GM19467 (cell line): ENCODE data around the gene PTPRR.
"Not testable (repeated sequence)": the region's sequence is repeated elsewhere in the genome, so short reads cannot be mapped to it uniquely, and the experiment has no call there.

Source experiments
- ATAC-seq: cut with Tn5 transposase; IDR thresholded peaks from one replicate; pipeline ENCODE4 v1.9.1; 2021; ENCODE audit warnings: mild to moderate bottlenecking, moderate library complexity; ENCODE audit not compliant: unreplicated experiment

The PTPRR gene

DNA sequence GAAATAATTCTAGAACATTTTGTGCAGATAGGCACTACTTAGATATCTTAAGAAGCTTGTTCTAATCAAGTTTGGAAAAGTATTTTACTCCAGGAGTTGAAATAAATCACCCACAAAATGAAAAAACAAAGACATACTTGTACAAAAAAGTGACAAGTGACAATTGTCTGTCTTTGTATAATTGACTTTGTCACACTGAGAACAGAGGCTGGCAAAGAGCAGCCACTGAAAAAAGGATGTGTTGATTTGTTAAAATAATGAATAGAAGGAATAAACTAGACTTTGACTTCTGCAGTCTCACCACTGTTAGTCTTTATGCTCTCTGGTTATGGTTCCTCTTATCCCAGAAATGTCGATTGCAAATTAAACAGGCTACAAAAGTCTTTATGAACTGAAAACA lies 77.6 kb downstream of the PTPRR start:
- no peak for ATAC-seq

DNA sequence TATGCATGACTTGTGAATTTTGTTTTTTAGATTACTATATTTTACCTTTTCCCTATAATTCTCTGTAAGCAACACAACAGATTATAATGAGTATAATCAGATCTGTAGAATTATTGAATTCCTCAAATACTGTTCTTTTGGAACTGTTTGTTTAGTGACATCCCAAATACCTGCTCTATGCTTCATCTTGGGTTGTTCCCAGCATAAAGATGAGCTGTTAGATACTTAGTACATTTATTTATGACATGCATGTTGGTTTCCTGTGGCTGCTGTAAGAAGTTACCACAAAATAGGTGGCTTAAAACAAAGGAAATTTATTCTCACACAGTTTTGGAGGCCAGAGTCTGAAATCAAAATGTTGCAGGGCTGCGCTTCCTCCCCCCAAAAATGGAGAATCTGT lies 78.4 kb downstream of the PTPRR start:
- no peak for ATAC-seq

DNA sequence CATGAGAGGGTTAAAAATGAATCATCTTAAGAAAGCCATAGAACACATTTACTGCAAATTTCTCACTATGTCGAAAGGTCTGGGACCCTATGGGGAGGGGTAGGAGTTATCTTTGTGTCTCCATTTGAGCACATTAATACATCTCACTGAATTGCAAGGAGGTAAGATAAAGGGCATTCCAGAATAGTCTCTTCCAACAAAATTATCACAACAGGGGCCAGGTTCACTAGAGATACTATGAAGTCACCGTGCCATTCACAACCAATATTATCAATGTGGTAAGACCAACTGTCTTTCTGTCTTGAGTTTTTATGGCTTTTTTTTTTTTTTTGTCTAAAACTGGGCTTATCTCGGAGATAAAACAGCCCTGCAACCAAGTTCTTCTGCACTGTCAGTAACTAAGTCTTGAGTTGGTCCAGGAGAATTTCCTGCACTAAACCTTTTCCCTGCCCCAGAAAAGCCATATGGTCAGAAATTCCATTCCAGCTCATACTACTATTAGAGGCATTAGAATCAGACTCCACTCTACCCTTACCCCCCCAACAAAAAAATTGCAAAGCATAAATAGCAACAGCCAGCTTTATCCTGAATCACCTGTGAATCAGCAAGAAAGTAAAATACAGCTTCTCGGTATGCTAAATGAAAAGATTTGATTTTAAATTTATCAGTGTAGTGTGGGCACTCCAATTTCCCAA lies 79.7 kb downstream of the PTPRR start:
- no peak for ATAC-seq

DNA sequence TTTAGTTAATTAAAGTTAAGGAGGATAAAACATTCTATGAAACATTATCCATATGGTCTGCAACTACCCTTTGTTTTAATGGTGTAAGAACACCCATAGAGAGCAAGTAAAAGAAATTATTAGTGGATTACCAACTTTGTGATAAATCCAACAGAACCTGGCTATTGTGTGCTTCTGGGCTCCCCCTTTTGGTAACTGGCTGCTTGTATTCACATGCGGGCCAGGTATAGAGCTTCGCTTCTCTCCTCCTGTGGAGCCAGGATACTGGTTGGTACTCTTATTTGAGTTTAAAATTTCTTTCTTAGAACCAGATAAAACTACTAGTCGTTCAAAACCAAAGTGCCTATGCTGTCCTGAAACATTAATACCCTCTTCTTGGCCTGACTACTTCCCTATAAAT lies 81.0 kb downstream of the PTPRR start:
- ATAC-seq, result no peak

DNA sequence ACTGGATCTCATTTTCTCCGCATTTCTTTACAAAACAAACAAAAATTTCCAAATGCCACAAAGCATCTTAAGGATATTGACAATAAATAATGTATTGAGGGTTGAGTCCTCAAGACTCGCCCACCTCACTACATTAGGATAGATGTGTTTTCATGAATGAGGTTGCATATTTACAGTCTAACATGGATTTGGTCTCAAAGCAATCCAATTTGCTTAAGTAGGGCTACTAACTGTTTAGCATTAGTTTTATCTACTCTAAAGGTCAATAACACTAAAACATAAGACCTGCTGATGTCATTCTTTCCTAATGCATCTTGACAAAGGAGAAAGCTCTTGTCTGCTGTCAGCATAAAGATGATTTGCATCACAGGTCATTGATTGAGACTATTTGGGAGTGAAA lies 82.4 kb downstream of the PTPRR start:
- no peak for ATAC-seq

DNA sequence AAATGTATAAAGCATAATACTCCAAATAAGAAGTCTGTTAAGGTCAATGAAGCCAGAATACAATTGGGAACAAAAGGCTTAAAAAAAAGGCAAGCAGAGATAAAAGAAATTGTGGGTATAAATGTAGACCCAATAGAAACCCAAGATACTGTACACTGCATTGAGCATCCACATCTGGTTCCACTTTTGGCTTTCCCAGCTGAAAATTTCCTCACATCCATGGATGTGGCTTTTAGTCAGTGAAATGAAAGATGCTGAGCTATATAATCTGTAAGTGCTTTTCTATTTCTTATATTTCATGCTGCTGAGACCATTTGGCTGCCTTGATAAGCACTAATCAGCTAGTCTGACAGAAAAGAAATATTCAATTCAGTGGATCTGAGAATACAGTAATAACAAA lies 83.5 kb downstream of the PTPRR start:
- no peak for ATAC-seq

DNA sequence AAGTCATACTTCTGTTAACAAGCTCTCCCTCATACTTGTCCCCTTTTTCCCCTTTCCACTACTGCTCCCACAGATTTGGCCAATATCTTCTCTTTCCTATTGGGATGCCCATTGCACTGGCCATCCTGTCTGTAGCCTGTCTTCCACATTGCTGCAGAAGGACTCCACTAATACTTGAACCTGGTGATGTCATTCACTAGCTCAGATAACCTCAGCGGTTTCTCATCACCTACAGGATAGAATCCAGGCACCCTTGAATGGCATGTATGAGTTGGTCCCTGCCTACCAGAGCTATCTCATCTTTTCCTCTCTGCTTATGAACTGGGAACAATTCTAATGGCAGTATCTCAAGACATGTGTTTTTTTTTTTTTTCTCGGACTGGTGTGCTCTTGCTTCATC lies 84.6 kb downstream of the PTPRR start:
- ATAC-seq, result no peak

DNA sequence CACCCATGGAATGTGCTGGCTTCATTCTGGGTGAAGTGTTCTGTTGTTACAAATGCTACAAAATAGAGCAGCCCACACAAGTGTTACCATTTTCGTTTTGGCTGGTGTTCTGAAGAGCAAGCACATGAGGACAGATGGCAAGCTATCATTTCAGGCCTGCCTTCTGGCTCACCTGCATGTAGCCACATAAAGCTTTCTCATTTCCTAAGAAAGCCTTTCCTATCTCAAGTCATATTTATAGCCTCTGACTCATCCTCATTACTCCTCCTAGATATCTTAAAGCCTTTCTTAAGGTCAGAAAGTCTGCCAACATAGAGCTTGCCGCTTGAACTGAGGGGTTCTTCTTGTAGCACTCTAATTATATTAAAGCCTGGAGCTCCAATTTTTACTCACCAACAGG lies 89.0 kb downstream of the PTPRR start:
- ATAC-seq, result no peak

DNA sequence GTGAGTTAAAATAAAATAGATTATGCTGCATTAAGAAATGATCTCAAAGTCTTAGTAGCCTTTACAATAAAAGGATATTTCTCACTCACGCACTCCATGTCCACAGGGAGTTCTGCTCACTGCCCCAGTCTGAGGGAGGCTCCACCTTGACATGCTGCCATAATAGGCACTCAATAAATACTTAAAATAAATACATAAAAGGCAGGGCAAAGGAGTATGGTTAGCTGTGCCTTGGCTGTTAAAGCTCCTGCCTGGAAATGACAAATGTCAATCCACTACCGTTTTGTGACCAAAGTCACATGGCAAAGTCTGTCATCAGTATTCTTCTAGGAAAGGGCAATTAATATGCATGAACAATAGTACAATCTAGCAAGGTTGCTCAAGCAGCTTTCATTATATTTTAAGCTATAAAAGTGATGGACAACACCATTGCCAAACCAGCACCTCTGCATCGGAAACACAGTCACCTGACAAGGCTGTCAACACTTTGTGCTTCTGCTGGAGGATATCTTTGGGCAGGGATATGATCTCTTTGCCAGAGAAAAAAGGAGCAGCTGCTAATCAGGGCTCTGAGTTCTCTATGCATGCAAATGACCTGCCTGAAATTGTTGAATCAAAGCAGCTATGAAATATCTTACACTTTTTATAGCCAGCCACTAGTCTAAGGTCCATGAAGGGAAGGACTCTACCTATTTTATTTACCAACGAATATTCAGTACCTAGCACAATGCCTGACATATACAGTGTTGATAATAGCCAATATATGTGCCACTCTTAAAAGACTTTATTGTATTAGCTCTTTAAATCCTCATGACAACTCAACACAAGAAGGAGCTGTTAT lies 90.1 kb downstream of the PTPRR start:
- no peak for ATAC-seq

DNA sequence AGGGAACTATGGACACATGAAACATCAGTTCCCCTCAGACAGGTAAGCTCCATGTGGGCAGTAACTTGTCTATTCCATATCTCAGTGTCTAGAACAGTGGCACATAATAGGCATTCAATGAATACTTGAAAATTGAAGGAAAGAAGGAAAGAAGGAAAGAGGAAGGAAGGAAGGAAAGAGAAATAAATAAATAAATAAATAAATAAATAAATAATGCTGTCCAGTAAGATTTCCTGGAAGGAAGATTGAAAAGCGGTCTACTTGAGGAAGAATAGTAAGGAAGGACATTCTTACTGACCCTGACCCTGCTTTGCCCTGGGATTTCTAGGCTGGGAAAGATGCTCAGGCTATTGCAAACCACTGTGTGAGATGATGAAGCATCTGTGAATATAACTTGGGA lies 91.5 kb downstream of the PTPRR start:
- ATAC-seq, result no peak

DNA sequence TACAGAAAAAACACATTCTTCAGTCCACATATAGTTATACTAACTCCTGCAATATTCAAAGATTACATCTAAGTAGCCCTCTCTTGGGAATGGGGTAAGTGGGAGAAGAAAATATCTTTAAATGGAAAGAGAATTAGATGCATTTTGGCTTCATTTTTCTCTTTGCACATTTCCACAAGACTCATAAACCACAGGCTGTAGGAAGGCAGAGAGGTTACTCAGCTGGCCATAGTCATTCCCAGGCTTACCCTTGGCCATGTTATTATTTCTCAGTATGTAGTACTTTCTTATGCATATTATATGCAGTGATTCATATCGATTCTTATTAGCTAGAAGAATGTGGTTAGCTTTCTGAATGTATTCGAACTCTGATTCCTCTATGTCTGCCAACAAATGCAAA lies 92.2 kb downstream of the PTPRR start:
- ATAC-seq, result no peak

DNA sequence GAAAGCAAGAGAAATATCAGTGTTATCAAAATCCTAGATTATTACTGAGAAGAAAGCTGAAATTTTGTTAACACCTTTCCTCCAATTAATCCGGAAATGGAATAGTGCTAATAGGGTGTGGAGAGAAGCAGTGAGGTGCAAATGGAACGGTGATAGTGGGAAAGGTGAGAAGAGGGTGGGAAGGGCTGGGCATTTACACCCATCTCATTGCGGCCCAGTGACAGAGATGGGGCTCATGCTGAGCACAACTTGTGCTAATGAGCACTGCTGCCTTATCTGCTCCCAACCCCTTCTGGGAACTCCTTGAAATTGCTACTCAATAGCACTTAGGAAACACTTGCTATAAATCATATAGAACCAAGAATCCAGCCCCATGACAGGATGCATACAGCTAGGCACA lies 94.4 kb downstream of the PTPRR start:
- ATAC-seq, result no peak

DNA sequence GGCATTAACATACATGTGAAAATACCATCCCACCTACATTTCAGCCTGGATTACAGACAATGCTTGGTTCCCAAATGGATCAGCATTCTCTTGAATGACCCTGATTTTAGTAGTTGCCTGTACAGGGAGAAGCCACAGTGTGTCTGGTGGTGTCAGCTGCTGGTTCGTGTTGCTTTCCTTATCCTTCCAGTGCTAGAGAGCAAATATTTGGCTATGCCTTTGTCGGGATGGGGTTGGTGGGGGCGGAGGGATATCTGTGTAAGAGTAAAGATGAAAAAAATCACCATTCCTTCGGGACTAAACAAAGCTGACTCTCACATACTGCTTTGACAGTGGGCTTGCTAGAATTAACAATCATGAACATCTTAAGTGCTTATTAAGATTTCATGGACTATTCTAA lies 96.0 kb downstream of the PTPRR start:
- no peak for ATAC-seq

DNA sequence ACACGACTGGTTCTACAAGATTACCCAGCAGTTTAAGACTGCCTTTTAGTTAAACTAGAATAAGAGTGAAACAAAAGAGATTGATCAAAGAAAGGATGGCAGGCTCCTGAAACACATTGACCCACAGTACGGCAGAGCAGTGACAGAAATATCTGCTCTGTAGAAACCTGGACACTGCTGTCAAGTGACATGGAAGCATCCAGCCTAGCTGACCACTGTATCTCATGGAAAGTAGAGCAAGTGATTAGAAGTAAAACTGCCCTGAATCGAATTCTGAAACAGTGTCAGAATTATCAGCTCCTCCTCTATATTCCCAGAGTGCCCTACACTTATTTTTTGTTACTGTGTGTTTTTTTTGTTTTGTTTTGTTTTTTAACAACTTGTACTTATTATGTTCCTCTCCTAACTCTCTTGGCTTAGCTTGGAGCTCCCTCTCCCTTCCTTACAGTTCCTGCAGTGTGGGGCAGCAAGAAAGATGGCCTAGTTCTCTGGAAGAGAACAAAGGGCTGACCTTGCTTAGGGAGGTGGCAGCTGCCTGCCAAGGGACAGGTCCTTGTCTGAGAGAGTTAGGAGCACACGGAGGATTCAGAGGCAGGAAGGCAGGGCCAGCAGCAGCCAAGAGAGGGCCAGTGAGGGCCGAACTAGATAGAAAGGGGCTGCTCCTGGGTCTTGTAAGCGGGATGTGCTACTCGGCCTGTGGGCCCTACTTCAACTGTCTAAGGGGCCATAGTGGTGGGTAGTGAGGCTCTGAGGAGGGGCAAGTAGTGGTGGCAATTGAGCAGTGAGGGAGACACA lies 97.2 kb downstream of the PTPRR start:
- no peak for ATAC-seq

DNA sequence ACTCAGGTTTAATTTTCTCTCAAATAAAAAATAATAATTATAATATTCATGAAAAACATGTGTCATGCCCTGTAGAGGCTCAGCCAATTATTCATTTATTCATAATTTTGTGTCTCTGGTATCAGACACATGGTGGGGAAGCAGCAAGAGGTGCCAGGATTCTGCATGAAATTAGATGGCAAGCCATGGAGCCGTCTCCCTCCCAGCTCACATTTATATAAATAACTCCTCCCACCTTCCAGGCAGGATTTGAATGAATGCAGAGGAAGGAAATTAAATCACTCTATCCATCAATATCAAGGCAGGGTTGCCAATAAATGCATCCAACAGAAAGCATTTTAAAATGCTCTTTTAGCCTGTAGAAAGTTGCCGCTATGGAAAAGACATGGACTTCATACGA lies 98.1 kb downstream of the PTPRR start:
- ATAC-seq, result no peak

DNA sequence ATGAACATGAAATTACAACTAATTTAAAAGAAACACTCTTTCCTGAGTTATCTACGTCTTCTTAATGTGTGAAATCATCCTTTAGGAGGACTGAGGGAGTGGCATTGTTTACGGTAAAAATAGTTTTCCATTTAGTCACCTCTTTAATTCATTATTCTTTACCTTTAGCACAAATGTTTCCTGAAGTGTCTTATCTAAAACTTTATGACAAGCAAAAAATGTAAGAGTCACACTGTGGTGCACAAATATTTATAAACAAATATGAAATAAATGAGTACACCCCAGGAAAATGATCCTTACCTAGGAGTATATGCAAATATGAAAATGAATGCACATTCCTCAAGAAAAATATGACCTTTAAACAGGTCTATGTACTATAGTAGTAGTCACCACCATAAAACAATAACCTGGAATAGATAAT lies 104.6 kb downstream of the PTPRR start:
- no peak for ATAC-seq

DNA sequence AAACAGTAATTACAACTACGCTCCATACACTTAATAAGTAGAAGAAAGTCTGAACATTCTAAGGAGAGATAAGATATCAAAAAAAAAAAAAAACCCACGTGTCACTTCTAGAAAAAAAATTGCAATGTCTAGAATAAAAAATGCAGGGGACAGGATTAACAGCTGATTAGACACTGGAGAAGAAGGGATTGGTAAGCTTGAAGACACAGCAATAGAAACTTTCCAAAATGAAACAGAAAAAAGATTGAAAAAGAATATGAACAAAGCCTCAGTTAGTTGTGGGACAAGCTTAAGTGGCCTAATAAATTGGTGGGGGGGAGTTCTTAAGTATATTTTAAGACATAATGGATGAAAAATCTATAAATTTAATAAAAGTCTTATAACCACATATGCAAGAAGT lies 105.5 kb downstream of the PTPRR start:
- ATAC-seq, result no peak

DNA sequence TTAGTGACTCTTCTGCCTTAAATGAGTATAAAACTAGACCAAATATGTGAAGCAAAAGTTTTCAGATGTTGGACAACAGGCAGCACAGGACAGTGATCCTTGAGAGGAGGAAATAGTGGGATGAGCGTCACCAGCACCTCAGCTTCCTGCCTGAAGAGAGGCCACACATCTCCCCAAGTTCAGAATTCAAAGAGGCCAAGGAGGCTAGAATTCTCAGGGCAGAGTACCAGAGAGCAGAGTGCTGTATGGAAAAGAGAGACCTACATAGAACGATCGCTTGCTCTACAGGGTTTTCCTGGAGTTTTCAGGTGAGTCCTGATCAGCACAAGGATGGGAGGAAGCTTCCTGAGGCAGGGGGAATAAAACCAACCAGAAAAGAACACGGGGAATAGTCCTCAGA lies 107.0 kb downstream of the PTPRR start:
- no peak for ATAC-seq

DNA sequence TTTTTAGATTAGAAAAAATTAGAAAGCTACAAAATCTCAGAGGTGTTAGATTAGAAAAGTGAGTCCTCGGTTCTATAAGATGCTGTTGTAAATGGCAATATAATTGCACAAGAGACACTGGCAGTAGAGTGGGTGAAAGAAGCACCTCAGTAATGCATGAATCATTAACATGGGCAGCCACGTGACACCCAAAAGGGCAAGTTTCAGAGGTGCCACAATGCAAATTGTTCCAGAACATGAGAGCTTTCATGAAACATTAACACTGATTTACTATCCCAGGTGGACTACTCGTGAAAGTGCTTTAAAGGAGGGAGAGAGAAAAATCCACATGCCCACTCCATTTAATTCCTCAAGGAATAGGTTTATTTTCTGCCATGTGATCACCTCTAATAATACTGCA lies 108.4 kb downstream of the PTPRR start:
- ATAC-seq, result no peak

DNA sequence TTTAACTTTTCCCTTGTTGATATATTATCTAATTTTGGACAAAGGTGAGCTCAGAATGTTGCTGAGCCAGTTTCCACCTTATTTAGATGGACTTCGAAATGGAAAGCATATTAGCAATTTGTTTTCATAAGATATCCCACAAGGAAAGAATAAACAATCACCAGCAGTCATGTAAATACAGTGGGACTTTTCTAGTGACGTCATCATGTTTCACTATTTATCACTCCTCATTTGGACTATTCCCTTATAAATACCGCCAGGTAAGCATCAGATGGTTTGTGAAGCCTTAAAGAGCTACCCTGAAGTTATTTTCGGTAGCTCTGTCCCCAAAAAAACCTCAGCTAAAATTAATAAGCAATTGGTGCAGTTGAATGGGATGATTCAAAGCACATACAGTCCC lies 110.7 kb downstream of the PTPRR start:
- no peak for ATAC-seq

DNA sequence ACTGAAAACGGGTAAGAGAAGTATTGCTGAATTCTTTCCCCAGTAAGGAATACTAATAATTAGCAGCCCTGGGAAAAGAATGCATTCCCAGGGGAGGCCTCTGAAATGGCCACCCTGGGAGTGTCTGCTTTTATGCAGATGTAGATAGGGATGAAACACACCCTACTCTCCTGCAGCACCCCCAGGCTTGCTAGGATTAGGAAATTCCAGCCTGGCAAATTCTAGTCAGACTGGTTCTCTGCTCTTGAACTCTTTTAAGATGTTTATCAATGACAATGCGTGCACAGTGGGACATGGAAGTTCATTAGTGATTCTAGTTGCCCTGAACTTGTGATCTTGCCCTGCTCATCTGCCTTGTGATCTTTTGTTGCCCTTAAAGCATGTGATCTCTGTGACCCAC lies 112.5 kb downstream of the PTPRR start:
- ATAC-seq, result not testable (repeated sequence)

DNA sequence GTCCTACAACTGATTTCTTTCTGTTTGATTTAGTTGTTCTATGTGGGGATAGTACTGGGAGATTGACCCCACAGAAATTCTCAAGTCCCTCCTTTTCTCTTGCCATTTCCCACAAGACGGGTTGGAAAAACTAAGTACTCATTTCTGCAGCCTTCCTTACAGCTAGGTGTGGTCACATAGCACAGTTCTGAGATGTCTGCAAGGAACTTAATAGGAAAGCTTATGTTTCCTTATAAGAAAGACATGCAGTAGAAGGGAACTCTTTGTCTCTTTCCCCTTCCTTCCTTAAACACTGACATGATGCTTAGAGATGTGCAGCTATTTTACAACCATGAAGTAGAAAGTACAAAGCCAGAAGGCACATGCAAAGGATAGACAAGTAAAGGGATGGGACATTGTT lies 113.7 kb downstream of the PTPRR start:
- no peak for ATAC-seq
